GDM1 (cell line): Measurements from ENCODE around the gene ACSS3.
"Not testable (repeated sequence)": the region's sequence is repeated elsewhere in the genome, so short reads cannot be mapped to it uniquely, and the experiment has no call there.

Experiments
- DNase-seq: peaks from one replicate; lab custom pipeline; 2025; lab: John Stamatoyannopoulos, UW

The ACSS3 gene

GRCh38 chr12:81167694-81168093, 89.8 kb downstream of the ACSS3 start:
- no peak for DNase-seq

- no peak for DNase-seq
These were observed 90.6 kb downstream of the ACSS3 start for GRCh38 chr12:81168445-81168844.

DNA sequence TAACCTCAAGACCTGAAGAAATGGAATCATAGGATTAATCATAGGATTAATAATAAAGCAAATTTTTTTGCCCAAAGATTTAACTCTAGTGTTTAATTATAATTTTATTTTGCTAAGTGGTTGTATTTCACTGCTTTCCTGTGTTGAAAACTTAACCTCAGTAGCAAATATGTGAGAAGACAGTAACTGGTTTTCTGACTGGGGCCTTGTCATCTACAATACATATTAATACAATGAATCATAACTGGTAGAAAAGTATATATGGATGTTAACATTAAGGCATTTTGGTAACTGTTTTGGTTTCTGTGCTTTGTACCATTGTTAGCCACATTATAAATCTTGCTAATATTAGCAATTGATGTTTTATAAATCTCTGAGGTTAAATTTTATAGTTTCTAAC, 92.2 kb downstream of the ACSS3 start:
- DNase-seq = no peak

- no peak for DNase-seq
These were observed 95.0 kb downstream of the ACSS3 start for GRCh38 chr12:81172851-81173250.

DNA sequence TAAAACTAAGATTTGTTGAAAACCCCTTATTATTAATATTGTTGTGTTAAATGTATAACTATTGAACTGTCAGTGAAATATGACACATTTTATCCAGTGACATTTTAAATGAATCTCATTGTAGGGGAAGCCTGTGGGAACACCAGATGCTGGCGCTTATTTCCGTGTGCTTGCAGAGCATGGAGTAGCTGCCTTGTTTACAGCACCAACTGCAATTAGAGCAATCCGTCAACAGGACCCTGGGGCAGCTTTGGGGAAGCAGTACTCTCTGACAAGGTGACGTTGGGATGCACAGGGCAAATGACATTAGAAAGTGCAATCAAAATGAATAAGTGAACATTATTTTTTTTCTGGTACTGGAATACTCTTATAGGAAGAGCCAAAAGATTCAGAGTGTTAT, 96.8 kb downstream of the ACSS3 start:
- no peak for DNase-seq

- DNase-seq = no peak
These were observed 98.9 kb downstream of the ACSS3 start for GRCh38 chr12:81176796-81177195.

DNA sequence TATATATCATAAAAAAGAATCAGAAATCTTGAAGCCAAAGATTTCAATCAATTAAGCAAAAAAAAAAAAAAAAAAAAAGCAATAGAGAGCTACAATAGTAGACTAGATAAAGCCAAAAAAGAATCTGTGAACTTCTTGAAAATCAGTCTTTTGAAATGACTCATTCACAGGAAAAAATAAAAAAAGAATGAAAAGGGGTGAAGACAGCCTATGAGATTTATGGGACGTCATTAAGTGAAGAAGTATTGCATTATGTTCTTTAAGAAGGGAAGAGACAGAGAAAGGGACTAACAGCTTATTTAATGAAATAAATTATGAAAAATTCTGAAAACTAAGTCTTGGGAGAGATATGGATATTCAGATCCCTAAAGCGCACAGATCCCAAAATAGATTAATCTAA, 103.8 kb downstream of the ACSS3 start:
- DNase-seq = no peak

- DNase-seq = no peak
These were observed 109.8 kb downstream of the ACSS3 start for GRCh38 chr12:81187686-81188085.

- no peak for DNase-seq
These were observed 118.7 kb downstream of the ACSS3 start for GRCh38 chr12:81196595-81196994.

- not testable (repeated sequence) for DNase-seq
These were observed 122.7 kb downstream of the ACSS3 start for GRCh38 chr12:81200561-81200960.

DNA sequence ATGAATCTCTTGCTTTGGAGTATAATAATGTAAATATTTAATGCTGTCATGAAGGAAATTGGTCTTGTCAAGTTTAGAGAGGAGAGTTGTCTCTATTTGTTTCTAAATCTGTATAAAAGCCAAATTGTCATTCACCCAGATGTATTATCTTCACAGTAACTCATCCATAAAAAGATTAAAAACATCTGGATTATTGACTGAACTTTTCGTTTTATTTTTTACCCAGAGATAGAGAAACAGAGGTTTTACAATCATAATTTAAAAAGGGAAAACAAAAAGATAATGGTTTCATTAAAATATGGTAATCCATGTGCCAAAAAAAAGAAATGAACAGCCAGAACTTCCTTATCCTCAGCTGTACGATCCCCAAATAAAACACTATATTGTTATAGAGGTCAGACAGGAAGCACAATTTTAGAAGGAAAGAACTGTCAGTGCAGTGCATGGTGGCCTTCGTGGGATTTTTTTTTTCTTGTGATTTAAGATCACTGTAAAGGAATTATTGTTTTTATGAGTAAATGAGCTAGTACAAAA, 125.9 kb downstream of the ACSS3 start:
- DNase-seq = no peak

DNA sequence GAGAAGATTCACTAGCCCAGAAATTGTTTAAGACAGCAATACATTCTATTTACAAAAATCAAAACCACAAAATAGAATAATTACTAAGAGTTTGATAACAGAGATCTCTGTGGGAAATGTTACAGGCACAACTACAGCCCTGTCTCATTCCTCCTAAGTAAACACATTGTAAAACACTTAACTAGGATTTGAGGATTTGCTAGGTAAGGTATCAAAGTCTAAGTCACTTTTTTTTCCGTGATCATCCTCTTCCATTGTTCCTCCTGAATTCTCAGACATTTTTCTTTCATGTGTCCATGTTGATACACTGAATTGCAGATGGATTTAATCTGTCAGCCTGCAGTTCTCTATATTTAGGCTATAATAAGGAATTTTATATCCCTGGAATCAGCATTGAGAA, 127.5 kb downstream of the ACSS3 start:
- no peak for DNase-seq

GRCh38 chr12:81206429-81206828, 128.6 kb downstream of the ACSS3 start:
- no peak for DNase-seq

DNA sequence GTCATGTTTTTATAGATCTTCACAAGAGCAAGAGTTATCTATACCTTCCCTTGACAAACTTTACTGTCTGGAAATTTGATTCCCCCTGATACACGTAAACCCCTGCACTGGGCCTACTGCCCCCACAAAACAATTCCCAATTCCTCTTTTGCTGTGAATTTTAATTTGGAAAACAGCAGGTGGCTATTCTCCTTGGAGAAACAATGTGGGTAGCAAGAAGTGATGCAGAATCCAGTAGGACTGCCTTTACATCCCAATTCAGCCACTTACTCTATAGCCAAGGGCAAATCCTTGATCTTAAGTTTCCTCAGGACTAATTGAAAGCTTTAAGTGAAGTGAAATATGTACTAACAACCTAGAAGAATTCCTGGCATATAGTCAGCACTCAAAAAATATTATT, 129.3 kb downstream of the ACSS3 start:
- DNase-seq = no peak

DNA sequence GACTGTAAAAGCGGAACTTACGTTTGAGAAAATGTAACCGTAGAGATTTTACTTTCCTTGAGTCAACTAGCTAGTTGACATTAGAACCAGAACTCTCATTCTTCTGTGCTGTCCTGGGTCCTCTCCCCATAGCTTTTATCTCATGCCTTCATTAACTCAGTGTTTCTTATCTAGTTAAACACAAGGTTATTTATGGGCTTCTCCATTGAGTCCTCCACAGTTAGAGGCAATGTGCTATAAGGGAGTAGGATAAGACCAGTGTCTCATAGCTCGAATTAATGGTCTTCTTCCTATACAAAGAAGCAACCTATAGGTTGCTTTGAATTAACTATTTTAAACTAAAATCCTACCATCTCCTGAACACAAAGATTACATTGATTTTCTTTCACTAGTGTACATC, 129.8 kb downstream of the ACSS3 start:
- DNase-seq = no peak

GRCh38 chr12:81208187-81208911, 130.5 kb downstream of the ACSS3 start:
- no peak for DNase-seq

DNA sequence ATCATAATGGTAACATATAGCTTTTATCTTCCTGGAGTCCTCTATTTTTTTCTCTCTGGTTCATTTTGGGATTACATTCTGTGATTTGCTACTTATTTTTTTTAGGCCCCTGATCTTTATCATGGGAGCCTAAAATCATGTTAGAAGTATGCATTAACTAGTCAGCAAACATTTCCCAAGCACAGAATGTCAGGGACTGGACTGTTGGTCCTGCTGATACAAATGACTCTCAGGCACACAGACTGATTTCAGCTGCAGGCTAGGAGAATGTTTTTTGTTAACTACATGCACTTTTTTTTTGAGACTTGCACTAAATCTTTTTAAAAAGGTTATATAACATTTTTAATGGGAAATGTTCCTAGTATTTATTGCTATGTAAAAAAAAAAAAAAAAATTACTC, 131.1 kb downstream of the ACSS3 start:
- no peak for DNase-seq

DNA sequence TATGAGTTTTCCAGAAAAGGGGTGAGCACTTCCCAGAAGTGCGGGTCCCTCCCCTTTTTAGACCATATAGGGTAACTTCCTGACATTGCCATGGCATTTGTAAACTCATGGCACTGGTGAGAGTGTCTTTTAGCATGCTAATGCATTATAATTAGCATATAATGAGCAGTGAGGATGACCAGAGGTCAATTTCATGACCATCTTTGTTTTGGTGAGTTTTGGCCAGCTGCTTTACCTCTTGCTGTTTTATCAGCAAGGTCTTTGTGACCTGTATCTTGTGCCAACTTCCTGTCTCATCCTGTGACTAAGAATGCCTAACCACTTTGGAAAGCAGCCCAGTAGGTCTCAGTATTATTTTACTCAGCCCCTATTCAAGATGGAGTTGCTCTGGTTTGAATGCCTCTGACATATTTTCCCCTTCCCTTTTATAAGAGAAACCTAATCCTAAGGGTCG, 131.9 kb downstream of the ACSS3 start:
- DNase-seq = not testable (repeated sequence)

- DNase-seq = no peak
These were observed 133.4 kb downstream of the ACSS3 start for GRCh38 chr12:81211306-81211705.

- no peak for DNase-seq
These were observed 135.3 kb downstream of the ACSS3 start for GRCh38 chr12:81212996-81213696.

DNA sequence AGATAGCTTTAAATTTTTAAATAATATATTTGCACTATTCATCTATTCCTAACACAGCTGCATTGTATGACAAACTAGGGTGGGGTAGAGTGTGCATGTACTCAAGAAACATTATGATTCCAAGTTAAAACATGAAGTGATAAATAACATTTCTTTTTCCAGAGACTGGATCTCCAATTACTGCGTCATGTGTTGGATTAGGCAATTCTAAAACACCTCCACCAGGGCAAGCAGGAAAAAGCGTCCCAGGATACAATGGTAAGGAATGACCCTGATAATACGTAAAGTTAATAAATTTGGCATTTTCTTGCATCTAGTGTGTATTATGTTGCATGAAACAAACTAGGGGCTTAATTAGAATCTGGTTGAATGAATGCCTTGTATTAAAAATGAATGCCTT, 138.9 kb downstream of the ACSS3 start:
- no peak for DNase-seq

DNA sequence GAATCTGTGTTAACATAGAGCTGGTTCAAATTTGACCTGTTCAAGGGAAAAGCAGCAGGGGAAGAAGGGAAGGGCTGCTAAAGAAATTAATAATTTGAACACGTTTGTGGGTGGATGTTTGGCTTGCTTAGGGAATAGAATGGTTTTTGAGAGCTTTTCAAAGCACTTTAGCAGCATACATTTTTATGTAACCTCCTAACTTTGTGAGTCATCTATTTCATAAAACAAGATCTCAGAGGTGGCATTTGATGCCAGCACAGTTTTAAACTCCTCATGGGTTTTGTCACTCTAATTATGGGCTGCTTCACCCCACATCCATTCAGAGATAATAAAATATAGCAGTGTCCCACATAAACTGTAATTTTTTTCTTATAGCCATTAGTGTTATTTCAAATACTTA, 143.8 kb downstream of the ACSS3 start:
- DNase-seq = no peak

GRCh38 chr12:81222846-81223592, 145.1 kb downstream of the ACSS3 start:
- no peak for DNase-seq
